Small intestine (tissue), 7 donors: ENCODE measurements around the gene NPAS4. TPM values are rescaled to one million over a fixed set of nuclear protein-coding genes. Genes with fewer than 3 reads are reported as not detected.

Experiments
- DNase-seq, 2 donors: peaks; one replicate each; pipeline versions ENCODE4 v3.0.0 to v3.0.0-alpha.2; 2013
- FAIRE-seq: peaks from 2 replicates; lab custom pipeline; 2012; peaks lifted over from hg19 to GRCh38; lab: Jason Lieb, UNC
- H3K27ac ChIP-seq, 3 donors: one replicate each; pipeline ENCODE4 v1.5.1; 2013; ENCODE audit warnings: low read length in 2 of 3, mild to moderate bottlenecking in 2 of 3, control low read depth in 1 of 3, inconsistent platforms in 1 of 3, low read depth in 1 of 3, moderate library complexity in 1 of 3
- H3K27me3 ChIP-seq, 3 donors: one replicate each; pipeline ENCODE4 v1.6.1; 2013; ENCODE audit warnings: low read length in 3 of 3, inconsistent platforms in 1 of 3; ENCODE audit not compliant: control insufficient read depth in 3 of 3, insufficient read depth in 3 of 3
- H3K36me3 ChIP-seq, 3 donors: one replicate each; pipeline ENCODE4 v1.6.1; 2013; ENCODE audit warnings: low read length in 3 of 3, inconsistent platforms in 1 of 3, low read depth in 1 of 3, mild to moderate bottlenecking in 1 of 3, moderate library complexity in 1 of 3; ENCODE audit not compliant: control insufficient read depth in 3 of 3, insufficient read depth in 2 of 3
- H3K4me1 ChIP-seq, 3 donors: one replicate each; pipeline ENCODE4 v1.6.1; 2013; ENCODE audit warnings: low read length in 2 of 3, inconsistent platforms in 1 of 3, low read depth in 1 of 3, mild to moderate bottlenecking in 1 of 3, moderate library complexity in 1 of 3; ENCODE audit not compliant: control insufficient read depth in 3 of 3, insufficient read depth in 2 of 3
- H3K4me3 ChIP-seq, 3 donors: one replicate each; pipeline ENCODE4 v1.5.1; 2013; ENCODE audit warnings: low read length in 3 of 3, control low read depth in 1 of 3, inconsistent platforms in 1 of 3, low read depth in 1 of 3, mild to moderate bottlenecking in 1 of 3, moderate library complexity in 1 of 3
- H3K9me3 ChIP-seq, 2 donors: one replicate each; pipeline ENCODE4 v1.6.1; 2013; ENCODE audit warnings: low read depth in 1 of 2, low read length in 1 of 2; ENCODE audit not compliant: control insufficient read depth in 2 of 2, insufficient read depth in 1 of 2
- WGBS, 3 donors: extraction: QIAGEN DNeasy Blood & Tissue Kit; methylation state at CpG; one replicate each; pipeline ENCODE4 v1.1.7; 2013; 5-methylcytosine and 5-hydroxymethylcytosine counted together
- polyA plus RNA-seq, 4 donors: library from polyadenylated mRNA; stranded (reverse) in 3 of 4; unstranded in 1 of 4; fragments of 200-250 nt in 3 of 4; fragments of 120-200 nt in 1 of 4; gene quantifications; one replicate each; pipeline versions ENCODE4 v1.2.1 to v1.2.3, GENCODE V29; 2013
- donor health status: healthy with polysubstance abuse.
- donor health status: control.
- donor health status: control.
- donor health status: Bipolar disorder and iron deficiency.
- donor health status: healthy.

Gene NPAS4
- polyA plus RNA-seq, 4 donors, result 0.10 to 0.15 TPM; not detected in 2

DNA sequence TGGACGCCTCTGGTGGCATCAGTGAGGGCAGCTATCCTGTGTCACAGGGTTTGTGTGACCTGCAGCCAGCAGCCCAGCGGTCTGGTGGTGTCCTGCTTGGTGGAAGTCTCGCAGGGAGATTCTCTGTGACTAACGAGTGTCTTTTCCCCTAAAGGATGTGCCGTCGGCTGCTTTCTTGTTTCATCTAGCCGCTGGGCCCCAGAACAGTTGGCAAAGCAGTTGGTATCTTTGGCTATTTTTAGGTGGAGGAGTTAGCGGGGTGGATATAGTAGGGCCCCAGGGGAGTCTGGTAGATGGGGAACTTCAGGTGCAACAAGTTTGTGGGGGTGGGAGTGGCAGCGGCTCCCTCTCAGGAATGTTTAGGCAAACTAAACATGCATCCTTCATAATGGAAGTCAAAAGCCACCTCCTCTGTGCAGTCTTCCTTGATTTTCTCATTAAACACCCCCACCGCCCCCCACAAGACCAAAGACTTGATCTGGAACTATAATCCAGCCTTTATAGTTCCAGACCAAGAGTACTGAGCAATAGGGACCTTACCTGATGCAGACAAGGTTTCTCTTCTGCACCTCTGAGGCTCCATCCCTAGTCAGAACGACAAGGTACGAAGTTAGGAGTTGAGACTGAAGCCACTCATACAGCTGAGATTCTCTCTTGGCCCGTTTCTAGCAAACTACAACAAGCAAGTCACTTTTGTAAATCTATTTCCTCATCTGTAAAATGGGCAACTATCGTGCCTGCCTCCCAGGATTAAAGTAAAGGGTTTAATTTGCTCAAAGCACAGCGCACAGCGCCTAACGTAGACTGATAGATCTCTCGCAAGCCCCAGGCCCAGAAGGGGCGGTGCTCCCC, 44.8 kb downstream of the NPAS4 start:
- DNase-seq (no peak), FAIRE-seq (no peak)
- H3K4me3 ChIP-seq, result peak overlapping the region in 2 of 3 donors; percentile 75 to 89
- H3K27me3 ChIP-seq, result peaks cover 0 to 13% (median 0%) of the 10 kb centered on the region in 3 donors
- peaks cover 0 to 9% of the 10 kb centered on the region in 2 donors for H3K9me3 ChIP-seq
- peaks cover 0 to 8% (median 0%) of the 10 kb centered on the region in 3 donors for H3K36me3 ChIP-seq
- 45 to 59% (median 53%) methylated on average over 19 of the region's 19 CpGs for WGBS, 3 donors
- no peak overlapping the region for H3K27ac ChIP-seq
- peaks cover 0 to 8% (median 0%) of the 10 kb centered on the region in 3 donors for H3K4me1 ChIP-seq

DNA sequence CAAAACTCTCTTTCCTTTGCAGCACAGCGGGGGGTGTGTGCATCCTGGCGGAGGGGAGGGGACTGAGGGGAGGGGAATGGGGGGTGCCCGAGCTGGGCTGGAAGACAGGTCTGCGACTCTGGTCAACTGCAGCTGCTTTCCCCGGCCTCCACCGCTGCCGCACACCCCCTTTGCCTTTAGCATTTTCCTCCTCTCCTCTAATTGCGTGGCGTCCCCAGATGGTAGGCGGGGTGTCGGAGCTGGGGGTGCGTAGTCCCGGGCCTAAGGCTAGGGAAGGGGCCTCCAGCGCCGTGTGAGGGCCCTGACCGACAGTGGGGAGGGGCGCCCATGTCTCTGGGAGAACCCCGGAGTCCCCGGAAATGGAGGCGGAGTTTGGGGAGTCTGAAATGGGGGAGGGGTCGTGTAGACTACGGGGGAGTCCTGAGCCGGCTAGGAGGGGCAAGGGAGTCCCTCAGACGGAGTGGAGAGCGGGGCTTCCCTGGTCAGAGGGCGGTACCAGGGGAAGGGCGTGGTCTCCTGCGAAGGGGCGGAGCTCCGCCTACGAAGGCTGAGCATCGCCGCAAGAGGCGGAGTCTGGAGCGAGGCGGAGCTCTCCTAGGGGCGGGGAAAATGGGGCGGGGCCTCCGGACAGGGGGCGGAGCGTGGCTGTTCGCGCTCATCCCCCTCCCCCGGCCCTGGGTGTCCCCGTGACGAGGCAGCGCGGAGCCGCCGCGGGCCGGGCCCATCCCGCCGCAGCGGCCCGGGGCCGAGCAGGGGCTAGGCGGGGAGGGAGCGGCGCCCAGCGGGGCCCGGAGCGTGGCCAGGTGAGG, 45.6 kb downstream of the NPAS4 start, which contains the start of gene PELI3:
Gene PELI3 (plus strand): TSS at position 681 of the 809 bp plus-strand sequence. CDS start 1,224 bp downstream, outside the sequence.
- DNase-seq, result peak; percentile 89 to 94
- WGBS, 3 donors, result 1 to 2% (median 2%) methylated on average over 29 to 63 of the region's 63 CpGs
- Histone ChIP-seq H3K9me3 (peaks cover 0 to 4% of the 10 kb centered on the region in 2 donors), H3K27ac (peak within 1 kb of the TSS in 2 of 3 donors; percentile 55 to 61), H3K27me3 (peaks cover 0 to 13% (median 0%) of the 10 kb centered on the region in 3 donors), H3K4me3 (peak within 1 kb of the TSS; percentile 60 to 89 (median 75)), H3K4me1 (peaks cover 0 to 8% (median 0%) of the 10 kb centered on the region in 3 donors), H3K36me3 (peaks cover 0 to 13% (median 0%) of the 10 kb centered on the region in 3 donors)
- FAIRE-seq, result no peak

DNA sequence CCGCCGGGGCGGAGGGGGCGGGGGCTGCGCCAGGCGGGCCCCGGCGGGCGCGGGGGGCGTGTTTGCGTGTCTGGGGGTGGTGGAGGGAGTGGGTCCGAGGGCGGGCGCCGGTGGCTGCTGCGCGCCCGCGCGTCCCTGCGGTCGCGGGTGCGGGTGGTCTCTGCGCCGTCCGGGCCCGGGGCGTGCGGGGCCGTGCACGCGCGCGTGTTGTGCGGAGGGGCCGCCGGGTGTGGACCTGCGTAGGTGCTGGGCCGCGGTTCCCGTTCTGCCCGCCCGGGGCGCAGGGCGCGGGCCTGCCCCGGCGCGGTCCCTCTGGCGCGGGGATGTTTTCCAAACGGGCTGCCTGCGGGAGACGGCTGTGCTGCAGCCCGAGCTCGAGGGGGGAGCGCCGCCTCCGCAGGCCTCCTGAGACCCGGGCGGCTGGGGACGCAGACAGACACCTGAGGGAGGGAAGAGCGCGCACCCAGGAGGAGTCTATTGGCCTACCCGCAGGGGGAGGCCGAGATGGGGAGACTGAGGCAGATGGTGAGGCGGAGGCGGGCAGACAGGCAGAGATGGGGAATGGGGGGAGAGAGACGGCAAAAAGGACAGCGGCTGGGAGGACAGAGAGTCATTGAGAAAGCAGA, 46.3 kb downstream of the NPAS4 start:
- Histone ChIP-seq H3K27me3 (peaks cover 0 to 13% (median 0%) of the 10 kb centered on the region in 3 donors), H3K4me3 (peak overlapping the region; percentile 59 to 75 (median 60)), H3K36me3 (peaks cover 0 to 15% (median 0%) of the 10 kb centered on the region in 3 donors), H3K4me1 (peaks cover 0 to 8% (median 0%) of the 10 kb centered on the region in 3 donors), H3K9me3 (peaks cover 0 to 4% of the 10 kb centered on the region in 2 donors), H3K27ac (peak overlapping the region in 2 of 3 donors; percentile 22 to 30)
- 1 to 3% (median 2%) methylated on average over 36 to 72 of the region's 72 CpGs for WGBS, 3 donors
- no peak for FAIRE-seq
- peak; percentile 15 to 69 for DNase-seq

DNA sequence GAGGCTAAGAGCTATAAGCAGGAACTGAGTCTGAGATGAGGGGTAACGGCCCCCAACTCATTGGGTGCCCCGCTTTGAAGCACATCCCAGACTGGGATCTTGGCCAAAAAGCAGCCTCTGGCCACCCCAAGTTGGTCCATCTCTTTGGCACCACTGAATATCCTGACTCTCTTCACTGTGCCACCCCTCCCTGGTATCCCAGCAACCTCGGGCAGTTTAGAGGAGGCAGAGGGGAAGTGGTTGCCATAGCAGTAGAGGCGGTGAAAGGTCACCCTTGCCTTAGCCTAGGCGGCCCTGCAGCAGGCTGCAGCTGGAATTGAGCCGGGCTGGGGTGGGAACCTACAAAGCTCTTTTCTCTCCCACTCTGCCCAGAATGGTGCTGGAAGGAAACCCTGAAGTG, 46.9 kb downstream of the NPAS4 start:
- Histone ChIP-seq H3K4me1 (peaks cover 0 to 8% (median 0%) of the 10 kb centered on the region in 3 donors), H3K9me3 (peaks cover 0 to 4% of the 10 kb centered on the region in 2 donors), H3K27ac (peak overlapping the region in 1 of 3 donors; percentile 22), H3K27me3 (peaks cover 0 to 13% (median 0%) of the 10 kb centered on the region in 3 donors), H3K4me3 (peak overlapping the region in 1 of 3 donors; percentile 59), H3K36me3 (peaks cover 0 to 20% (median 0%) of the 10 kb centered on the region in 3 donors)
- DNase-seq (peak; percentile 48 to 72), FAIRE-seq (no peak)
- WGBS, 3 donors, result 23 to 37% (median 31%) methylated on average over 6 of the region's 6 CpGs

DNA sequence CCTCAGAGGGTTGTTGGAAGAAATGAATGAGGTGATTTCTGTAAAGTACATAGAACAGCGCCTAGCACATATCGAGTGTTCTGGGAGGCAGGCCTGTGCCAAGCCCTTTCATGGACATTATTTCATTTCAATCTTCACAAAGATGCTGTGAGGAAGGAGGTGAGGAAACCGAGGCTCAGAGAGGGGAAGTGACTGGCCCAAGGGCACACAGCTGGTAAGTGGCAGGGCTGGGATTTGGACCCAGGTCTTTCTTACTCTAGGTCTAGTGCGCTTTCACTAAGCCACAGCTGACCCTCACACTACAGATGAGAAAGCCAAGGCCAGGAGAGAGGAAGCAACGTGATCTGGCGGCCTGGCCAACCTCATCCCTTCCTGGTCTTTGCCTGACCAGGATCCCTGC, 47.9 kb downstream of the NPAS4 start:
- Histone ChIP-seq H3K27me3 (peaks cover 0 to 13% (median 0%) of the 10 kb centered on the region in 3 donors), H3K9me3 (no peaks in the 10 kb centered on the region), H3K4me1 (peaks cover 0 to 8% (median 0%) of the 10 kb centered on the region in 3 donors), H3K4me3 (no peak overlapping the region), H3K27ac (no peak overlapping the region), H3K36me3 (peaks cover 0 to 29% (median 0%) of the 10 kb centered on the region in 3 donors)
- FAIRE-seq, result no peak
- no peak for DNase-seq
- 71 to 85% (median 82%) methylated on average over 6 of the region's 6 CpGs for WGBS, 3 donors

DNA sequence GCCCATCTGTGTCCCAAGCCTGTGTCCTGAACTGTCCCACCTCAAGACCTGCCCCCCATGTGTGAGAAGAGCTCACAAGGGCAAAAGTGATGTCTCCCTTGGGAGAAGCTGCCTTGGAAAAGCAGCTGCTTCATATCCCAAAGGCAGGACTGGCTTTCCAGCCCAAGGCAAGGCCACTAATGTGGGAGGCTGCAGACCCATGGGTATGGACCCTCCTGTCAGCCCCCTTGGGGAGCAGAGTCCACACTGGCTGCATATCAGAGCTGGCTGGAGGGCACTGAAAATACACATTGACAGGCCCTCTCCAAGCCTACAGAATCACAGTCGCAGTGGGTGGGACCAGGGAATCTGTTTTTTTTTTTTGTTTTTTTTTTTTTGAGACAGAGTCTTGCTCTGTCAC, 48.6 kb downstream of the NPAS4 start:
- DNase-seq (no peak), FAIRE-seq (no peak)
- 87 to 100% methylated on average over 1 of the region's 1 CpG; no CpG with 5 or more reads in 1 of the 3 donors for WGBS, 3 donors
- Histone ChIP-seq H3K27ac (no peak overlapping the region), H3K27me3 (peaks cover 0 to 13% (median 0%) of the 10 kb centered on the region in 3 donors), H3K9me3 (no peaks in the 10 kb centered on the region), H3K36me3 (peaks cover 0 to 35% (median 0%) of the 10 kb centered on the region in 3 donors), H3K4me3 (no peak overlapping the region), H3K4me1 (peaks cover 0 to 8% (median 0%) of the 10 kb centered on the region in 3 donors)

DNA sequence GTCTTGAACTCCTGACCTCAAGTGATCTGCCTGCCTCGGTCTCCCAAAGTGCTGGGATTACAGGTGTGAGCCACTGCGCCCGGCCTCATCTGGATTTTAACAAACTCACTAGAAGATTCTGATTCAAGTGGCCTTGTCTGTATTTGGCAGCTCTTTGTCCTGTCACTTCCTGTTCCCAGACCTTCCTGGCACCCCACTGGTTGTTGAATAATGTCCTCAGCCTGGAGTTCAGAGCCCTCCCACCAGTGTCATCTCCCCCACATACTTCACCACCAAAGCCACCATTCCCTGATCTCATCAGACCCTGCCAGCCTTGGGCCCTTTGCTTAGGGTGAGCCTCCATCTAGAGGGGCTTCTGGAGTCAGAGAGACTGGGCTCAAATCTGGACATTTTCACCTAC, 49.2 kb downstream of the NPAS4 start:
- H3K9me3 ChIP-seq, result no peaks in the 10 kb centered on the region
- peaks cover 0 to 8% (median 0%) of the 10 kb centered on the region in 3 donors for H3K4me1 ChIP-seq
- H3K4me3 ChIP-seq, result no peak overlapping the region
- no peak overlapping the region for H3K27ac ChIP-seq
- peaks cover 0 to 37% (median 0%) of the 10 kb centered on the region in 3 donors for H3K36me3 ChIP-seq
- DNase-seq, result no peak
- WGBS, 3 donors, result 86 to 94% (median 93%) methylated on average over 3 of the region's 3 CpGs
- H3K27me3 ChIP-seq, result peaks cover 0 to 13% (median 0%) of the 10 kb centered on the region in 3 donors
- FAIRE-seq, result no peak
